Activated CD8-positive, alpha-beta memory T cell treated with anti-CD3 and anti-CD28 coated beads, Interleukin-2, amount 50 U/mL, for 48 hours (primary cell): Measurements from ENCODE around the gene KCNMA1.

Experiments used
- DNase-seq: peaks from one replicate; pipeline ENCODE4 v3.0.0-alpha.2; 2020

KCNMA1 gene

GRCh38 chr10:77121829-77122228, 515.8 kb downstream of the KCNMA1 start:
- no peak for DNase-seq

GRCh38 chr10:77120666-77121376, 516.8 kb downstream of the KCNMA1 start:
- DNase-seq: no peak

GRCh38 chr10:77120012-77120411, 517.6 kb downstream of the KCNMA1 start:
- DNase-seq: no peak

- DNase-seq: no peak
Observed at GRCh38 chr10:77118603-77119282, 518.9 kb downstream of the KCNMA1 start.

- no peak for DNase-seq
Observed at GRCh38 chr10:77117501-77117900, 520.1 kb downstream of the KCNMA1 start.

GRCh38 chr10:77116904-77117303, 520.7 kb downstream of the KCNMA1 start:
- DNase-seq: no peak

- no peak for DNase-seq
Observed at GRCh38 chr10:77114181-77114821, 523.3 kb downstream of the KCNMA1 start.

GRCh38 chr10:77111611-77112550, 525.7 kb downstream of the KCNMA1 start:
- no peak for DNase-seq

- DNase-seq: no peak
Observed at GRCh38 chr10:77110757-77111156, 526.9 kb downstream of the KCNMA1 start.

- DNase-seq: no peak
Observed at GRCh38 chr10:77109351-77109994, 528.1 kb downstream of the KCNMA1 start.

GRCh38 chr10:77106676-77107075, 530.9 kb downstream of the KCNMA1 start:
- no peak for DNase-seq

GRCh38 chr10:77105761-77106221, 531.8 kb downstream of the KCNMA1 start:
- no peak for DNase-seq

- DNase-seq: no peak
Observed at GRCh38 chr10:77104459-77104980, 533.1 kb downstream of the KCNMA1 start.

GRCh38 chr10:77103213-77103612, 534.4 kb downstream of the KCNMA1 start:
- no peak for DNase-seq

GRCh38 chr10:77101341-77101740, 536.3 kb downstream of the KCNMA1 start:
- DNase-seq: no peak

- DNase-seq: no peak
Observed at GRCh38 chr10:77099136-77099535, 538.5 kb downstream of the KCNMA1 start.

- no peak for DNase-seq
Observed at GRCh38 chr10:77097625-77098024, 540.0 kb downstream of the KCNMA1 start.

- DNase-seq: no peak
Observed at GRCh38 chr10:77093126-77093525, 544.5 kb downstream of the KCNMA1 start.

- DNase-seq: no peak
Observed at GRCh38 chr10:77091597-77092165, 545.9 kb downstream of the KCNMA1 start.

- DNase-seq: no peak
Observed at GRCh38 chr10:77090381-77091356, 546.9 kb downstream of the KCNMA1 start.
